Mesothelial cell of epicardium (in vitro differentiated cells): ENCODE data around the gene OR6B1. TPM values are rescaled to one million over a fixed set of nuclear protein-coding genes. Genes with fewer than 3 reads are reported as not detected.

Source experiments
- DNase-seq, 2 experiments: peaks; one replicate each; pipeline ENCODE4 v3.0.0; 2021; ENCODE audit warnings: low spot score in 2 of 2; ENCODE audit not compliant: unreplicated experiment in 2 of 2
- H3K27ac Mint-ChIP-seq: 2 replicates; pipeline ENCODE4 v1.8.0; 2021; ENCODE audit warnings: mixed read lengths
- H3K27me3 Mint-ChIP-seq: 2 replicates; pipeline ENCODE4 v1.8.0; 2021; ENCODE audit warnings: low read depth, mixed read lengths
- H3K36me3 Mint-ChIP-seq: 2 replicates; pipeline ENCODE4 v1.8.0; 2021; ENCODE audit warnings: mixed read lengths
- H3K4me1 Mint-ChIP-seq: 2 replicates; pipeline ENCODE4 v1.8.0; 2021; ENCODE audit warnings: mixed read lengths
- H3K4me3 Mint-ChIP-seq: 2 replicates; pipeline ENCODE4 v1.8.0; 2021; ENCODE audit warnings: mild to moderate bottlenecking, moderate library complexity, mixed read lengths
- H3K9me3 Mint-ChIP-seq: 2 replicates; pipeline ENCODE4 v1.8.0; 2021; ENCODE audit warnings: mixed read lengths
- CTCF ChIP-seq: fragments of 200-600 bp; sonication (generic); IDR thresholded peaks from one replicate; pipeline ENCODE4 v1.5.0; 2021; ENCODE audit warnings: antibody characterized with exemption; ENCODE audit not compliant: unreplicated experiment
- total RNA-seq: library from RNA; stranded (reverse); gene quantifications from 3 replicates; pipeline ENCODE4 v1.2.1, GENCODE V29; 2021

Gene OR6B1
- total RNA-seq, 1 donor from 2014 or later = not detected

- Mint-ChIP-seq H3K4me1 (peaks cover 22% of the 10 kb centered on the region), H3K27ac (no peak overlapping the region), H3K9me3 (peaks cover 4% of the 10 kb centered on the region), H3K36me3 (no peaks in the 10 kb centered on the region), H3K27me3 (no peaks in the 10 kb centered on the region), H3K4me3 (no peak overlapping the region)
- no peak for DNase-seq
- TF ChIP-seq CTCF = no peak
These were observed 23.2 kb downstream of the OR6B1 start for GRCh38 chr7:144023171-144023827.

- no peak overlapping the region for H3K27ac Mint-ChIP-seq
- H3K4me3 Mint-ChIP-seq = no peak overlapping the region
- no peaks in the 10 kb centered on the region for H3K9me3 Mint-ChIP-seq
- TF ChIP-seq CTCF = no peak
- H3K27me3 Mint-ChIP-seq = no peaks in the 10 kb centered on the region
- no peak for DNase-seq
- no peaks in the 10 kb centered on the region for H3K36me3 Mint-ChIP-seq
- H3K4me1 Mint-ChIP-seq = peaks cover 20% of the 10 kb centered on the region
These were observed 24.1 kb downstream of the OR6B1 start for GRCh38 chr7:144024213-144024612.

GRCh38 chr7:144026203-144026883 is 26.2 kb downstream of the OR6B1 start:
- TF ChIP-seq CTCF = no peak
- no peak overlapping the region for H3K27ac Mint-ChIP-seq

GRCh38 chr7:144027070-144027469 is 26.9 kb downstream of the OR6B1 start:
- no peaks in the 10 kb centered on the region for H3K9me3 Mint-ChIP-seq
- H3K36me3 Mint-ChIP-seq = no peaks in the 10 kb centered on the region
- peaks cover 14% of the 10 kb centered on the region for H3K4me1 Mint-ChIP-seq
- no peak overlapping the region for H3K4me3 Mint-ChIP-seq
- DNase-seq = no peak
- H3K27ac Mint-ChIP-seq = no peak overlapping the region
- TF ChIP-seq CTCF = peak; percentile 25
- no peaks in the 10 kb centered on the region for H3K27me3 Mint-ChIP-seq

More at GRCh38 chr7:144026203-144026883, 26.2 kb downstream of the OR6B1 start:
- no peak overlapping the region for H3K4me3 Mint-ChIP-seq
- peaks cover 8% of the 10 kb centered on the region for H3K4me1 Mint-ChIP-seq
- no peaks in the 10 kb centered on the region for H3K36me3 Mint-ChIP-seq
- H3K9me3 Mint-ChIP-seq = no peaks in the 10 kb centered on the region
- DNase-seq = no peak
- H3K27me3 Mint-ChIP-seq = no peaks in the 10 kb centered on the region

DNA sequence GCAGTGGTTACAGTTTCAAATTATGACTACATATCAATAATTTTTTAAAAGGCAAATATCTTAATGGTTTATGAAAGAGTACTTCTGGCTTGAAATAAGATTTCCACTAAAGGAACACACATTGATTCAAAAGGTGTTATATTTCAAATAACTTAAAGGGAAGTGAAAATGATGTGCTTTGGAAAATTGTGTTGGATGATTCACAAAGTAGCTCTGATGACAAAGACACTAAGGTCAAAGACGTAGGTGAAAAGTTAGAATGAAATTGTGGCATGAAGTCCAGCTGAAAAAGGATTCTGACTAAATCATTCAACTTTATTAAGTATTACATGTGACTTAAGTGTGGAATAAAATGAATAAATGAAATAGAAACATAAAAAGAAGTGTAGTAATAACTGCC is 27.9 kb downstream of the OR6B1 start:
- Mint-ChIP-seq H3K36me3 (no peaks in the 10 kb centered on the region), H3K9me3 (no peaks in the 10 kb centered on the region), H3K4me3 (no peak overlapping the region), H3K27ac (no peak overlapping the region), H3K4me1 (peaks cover 16% of the 10 kb centered on the region), H3K27me3 (no peaks in the 10 kb centered on the region)
- no peak for DNase-seq
- no peak for TF ChIP-seq CTCF
